Stimulated activated CD8-positive, alpha-beta memory T cell treated with anti-CD3 and anti-CD28 coated beads, Interleukin-7, amount 100 ng/mL, for 48 hours (primary cell): ENCODE results near the gene CPSF3.

ENCODE experiments used
- DNase-seq, 2 donors: peaks; one replicate each; pipeline ENCODE4 v3.0.0-alpha.2; 2020; ENCODE audit warnings: low read depth in 1 of 2; ENCODE audit errors: extremely low read depth in 1 of 2

Gene CPSF3

GRCh38 chr2:9462886-9463697 lies 39.6 kb downstream of the CPSF3 start:
- DNase-seq, result no peak

DNA sequence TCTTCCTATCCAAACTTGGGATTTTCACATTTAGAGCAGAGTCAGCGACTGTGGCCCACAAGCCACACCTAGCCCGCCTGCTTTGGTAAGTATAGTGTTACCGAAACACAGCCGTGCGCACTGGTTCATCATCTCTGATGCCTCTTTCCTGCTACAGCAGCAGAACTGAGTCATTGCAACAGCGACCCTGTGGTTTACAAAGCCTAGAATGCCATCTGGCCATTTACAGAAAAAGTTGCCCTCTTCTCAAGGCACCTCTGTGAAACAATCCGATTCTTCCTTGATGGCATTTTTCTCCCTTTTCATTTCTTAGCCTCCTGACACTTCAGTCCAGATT lies 40.2 kb downstream of the CPSF3 start:
- DNase-seq, result no peak

DNA sequence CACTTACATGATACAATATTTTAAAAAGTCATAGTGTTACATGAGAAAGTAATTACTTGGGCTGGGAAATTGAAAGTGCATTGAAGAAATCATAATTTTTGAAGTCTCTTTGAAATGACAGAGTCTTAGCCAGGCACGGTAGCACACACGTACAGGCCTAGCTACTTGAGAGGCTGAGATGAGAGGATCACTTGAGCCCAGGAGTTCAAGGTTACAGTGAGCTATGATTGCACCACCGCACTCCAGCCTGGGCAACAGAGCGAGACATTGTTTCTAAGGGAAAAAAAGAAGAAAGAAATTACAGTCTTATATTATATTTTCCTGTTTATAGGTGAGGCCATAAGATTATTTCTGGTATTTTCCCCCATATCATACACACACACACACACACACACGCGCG lies 41.7 kb downstream of the CPSF3 start:
- no peak for DNase-seq

DNA sequence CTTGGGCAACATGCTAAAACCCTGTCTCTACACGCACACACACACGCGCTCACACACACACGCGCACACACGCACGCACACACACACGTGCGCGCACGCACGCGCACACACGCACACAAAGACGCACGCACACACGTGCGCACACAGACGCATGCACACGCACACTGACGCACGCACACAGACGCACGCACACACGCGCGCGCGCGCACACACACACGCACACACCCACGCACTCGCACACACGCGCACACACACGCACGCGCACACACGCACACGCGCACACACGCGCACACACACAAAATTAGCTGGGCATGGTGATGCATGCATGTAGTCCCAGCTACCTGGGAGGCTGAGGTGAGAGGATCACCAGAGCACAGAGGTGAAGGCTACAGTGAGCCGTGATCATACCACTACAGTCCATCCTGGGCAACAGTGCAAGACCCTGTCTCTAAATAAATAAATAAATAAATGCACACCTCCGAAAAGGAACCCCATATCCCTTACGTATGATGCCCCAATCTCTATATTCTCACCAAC lies 42.8 kb downstream of the CPSF3 start:
- DNase-seq, result no peak

GRCh38 chr2:9467687-9468086 lies 44.2 kb downstream of the CPSF3 start:
- DNase-seq, result no peak

- no peak for DNase-seq
Measured at GRCh38 chr2:9471206-9471605, 47.8 kb downstream of the CPSF3 start.

GRCh38 chr2:9472511-9472910 lies 49.1 kb downstream of the CPSF3 start:
- no peak for DNase-seq

DNA sequence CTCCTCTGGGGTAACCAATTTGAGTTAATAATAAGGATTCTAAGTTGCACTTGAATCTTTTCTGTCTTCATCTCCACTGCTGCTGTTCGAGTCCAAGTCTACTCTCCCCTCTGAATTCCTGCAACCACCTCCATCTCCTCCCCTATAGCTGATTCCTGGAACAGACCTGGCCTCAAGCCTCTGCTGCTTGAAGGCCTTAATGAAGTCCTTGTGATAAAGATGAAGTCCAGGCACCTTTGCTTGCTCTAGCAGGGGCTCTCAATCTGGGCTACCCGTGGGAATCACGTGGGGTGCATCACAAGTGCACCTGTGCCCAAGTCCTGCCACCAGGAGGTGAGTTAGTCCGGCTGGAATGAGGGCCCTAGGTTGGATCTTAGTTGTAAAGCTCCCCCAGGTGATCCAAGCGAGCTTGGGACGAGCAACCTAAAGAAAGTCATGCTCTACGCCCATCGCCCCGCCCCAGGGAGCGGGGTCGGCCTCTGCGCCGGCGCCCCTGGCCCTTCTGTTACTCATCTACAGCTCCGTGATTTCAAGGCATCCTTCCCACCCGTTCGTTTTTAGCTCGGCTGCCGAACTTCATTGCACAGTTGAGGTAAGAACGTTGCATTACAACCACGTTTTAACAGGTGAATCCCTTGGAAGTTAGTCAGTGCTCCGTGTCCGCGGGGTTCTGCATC lies 50.0 kb downstream of the CPSF3 start:
- DNase-seq, result peak in 1 of 2 donors; percentile 4

- peak; percentile 30 to 48 for DNase-seq
Measured at GRCh38 chr2:9473985-9474360, 50.5 kb downstream of the CPSF3 start.

DNA sequence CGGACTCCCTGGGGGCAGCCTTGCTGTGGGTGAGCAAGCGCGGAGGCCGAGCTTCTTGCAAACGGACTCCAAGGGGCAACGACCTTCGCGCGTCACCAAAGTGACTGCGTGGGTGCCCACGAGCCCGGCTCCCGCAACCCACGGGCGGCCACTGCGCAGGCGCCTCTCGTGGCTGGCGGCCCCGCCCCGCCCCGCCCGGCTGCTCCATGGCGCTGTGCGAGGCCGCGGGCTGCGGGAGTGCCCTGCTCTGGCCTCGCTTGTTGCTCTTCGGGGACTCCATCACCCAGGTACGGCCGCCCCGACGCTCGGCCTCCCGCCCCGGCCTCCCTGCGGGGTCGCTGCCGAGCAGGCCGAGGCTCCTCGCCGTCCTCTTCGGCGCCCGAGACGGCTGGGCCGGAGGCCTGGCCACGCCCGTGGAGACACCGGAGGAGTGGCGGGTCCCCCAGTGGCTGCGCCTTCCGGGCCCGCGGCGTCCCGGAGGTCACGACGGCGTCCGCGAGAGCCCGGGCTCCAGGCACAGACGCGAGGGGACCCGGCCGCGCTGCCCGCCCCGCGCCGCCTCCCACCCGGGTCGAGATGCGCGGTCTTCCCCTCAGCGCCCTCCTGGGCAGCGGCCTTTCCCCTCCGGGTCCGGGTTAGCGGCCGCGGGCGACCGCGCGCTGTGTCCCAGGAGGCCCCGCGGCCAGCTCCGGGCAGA lies 51.1 kb downstream of the CPSF3 start, which contains the start of gene IAH1:
Gene IAH1 (plus strand): TSS at position 191 of the 697 bp plus-strand sequence. CDS start 16 bp downstream, at position 207.
- DNase-seq, result peak; percentile 41 to 49

GRCh38 chr2:9477914-9478313 lies 54.5 kb downstream of the CPSF3 start:
- no peak for DNase-seq

DNA sequence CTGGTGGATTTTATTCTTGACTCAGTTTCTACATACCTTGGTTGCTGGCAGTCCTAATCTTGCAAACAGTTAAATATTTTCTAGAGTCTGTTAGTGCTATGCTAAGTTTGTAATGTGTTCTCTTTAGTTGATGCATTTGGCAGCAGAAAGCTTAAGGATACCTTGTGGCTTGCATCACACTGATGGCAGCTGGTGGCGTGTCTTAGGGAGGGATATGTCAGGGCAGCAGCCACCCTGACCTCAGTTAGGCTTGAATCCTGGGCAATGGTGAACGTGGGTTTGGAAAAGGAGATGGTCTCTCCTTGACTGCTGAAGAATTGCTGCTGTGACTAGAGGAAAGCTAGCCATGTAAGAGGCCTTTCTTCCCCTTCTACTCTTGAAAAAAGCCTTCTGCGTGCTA lies 55.1 kb downstream of the CPSF3 start:
- no peak for DNase-seq

DNA sequence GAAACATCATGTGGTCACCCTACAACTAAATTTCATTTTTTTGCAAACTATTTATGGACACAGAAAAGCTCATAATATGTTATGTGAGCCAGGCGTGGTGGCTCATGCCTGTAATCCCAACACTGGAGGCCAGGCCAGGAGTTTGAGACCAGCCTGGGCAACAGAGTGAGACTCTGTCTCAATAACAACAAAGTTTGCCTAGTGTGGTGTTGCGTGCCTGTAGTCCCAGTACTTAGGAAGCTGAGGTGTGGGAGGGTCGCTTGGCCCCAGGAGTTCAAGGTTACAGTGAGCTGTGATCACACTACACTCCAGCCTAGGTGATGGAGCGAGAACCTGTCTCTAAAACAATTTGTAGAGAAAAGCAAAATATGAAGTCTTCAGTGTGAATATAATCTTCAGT lies 56.7 kb downstream of the CPSF3 start:
- DNase-seq, result no peak

DNA sequence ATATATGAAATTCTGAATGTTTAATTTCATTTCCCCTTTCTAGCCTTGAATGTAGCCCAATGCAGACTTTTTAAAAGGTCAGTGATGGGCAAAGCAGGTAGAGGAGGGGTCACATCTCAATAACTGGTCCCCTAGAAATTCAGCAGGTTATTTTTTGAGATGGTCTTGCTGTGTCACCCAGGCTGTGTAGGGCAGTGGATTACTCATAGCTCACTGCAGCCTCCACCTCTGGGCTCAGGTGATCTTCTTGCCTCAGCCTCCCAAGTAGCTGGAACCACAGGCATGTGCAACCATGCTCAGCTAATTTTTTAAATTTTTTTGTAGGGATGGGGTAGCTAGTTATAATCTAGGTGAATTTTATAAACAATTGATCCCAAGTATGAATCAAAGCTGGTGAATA lies 59.7 kb downstream of the CPSF3 start:
- DNase-seq, result no peak

DNA sequence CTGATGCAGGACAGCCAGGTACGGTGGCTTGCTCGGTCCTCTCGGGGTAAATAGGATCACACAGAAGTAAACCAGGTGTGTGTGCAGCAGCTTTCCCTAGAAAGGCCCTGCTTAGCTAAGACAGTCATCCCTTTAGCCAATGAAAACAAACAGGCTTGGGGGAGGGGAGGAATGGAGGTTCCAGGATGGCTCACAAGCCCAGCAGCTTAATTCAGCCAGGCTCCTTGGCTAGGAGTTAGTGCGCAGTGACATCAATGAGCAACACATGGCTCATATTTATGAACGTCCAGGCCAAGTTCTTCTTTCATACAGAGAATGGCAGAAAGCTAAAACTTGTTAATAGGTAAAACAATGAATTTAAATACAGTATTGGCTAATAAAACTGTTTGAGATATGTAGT lies 61.1 kb downstream of the CPSF3 start:
- no peak for DNase-seq

DNA sequence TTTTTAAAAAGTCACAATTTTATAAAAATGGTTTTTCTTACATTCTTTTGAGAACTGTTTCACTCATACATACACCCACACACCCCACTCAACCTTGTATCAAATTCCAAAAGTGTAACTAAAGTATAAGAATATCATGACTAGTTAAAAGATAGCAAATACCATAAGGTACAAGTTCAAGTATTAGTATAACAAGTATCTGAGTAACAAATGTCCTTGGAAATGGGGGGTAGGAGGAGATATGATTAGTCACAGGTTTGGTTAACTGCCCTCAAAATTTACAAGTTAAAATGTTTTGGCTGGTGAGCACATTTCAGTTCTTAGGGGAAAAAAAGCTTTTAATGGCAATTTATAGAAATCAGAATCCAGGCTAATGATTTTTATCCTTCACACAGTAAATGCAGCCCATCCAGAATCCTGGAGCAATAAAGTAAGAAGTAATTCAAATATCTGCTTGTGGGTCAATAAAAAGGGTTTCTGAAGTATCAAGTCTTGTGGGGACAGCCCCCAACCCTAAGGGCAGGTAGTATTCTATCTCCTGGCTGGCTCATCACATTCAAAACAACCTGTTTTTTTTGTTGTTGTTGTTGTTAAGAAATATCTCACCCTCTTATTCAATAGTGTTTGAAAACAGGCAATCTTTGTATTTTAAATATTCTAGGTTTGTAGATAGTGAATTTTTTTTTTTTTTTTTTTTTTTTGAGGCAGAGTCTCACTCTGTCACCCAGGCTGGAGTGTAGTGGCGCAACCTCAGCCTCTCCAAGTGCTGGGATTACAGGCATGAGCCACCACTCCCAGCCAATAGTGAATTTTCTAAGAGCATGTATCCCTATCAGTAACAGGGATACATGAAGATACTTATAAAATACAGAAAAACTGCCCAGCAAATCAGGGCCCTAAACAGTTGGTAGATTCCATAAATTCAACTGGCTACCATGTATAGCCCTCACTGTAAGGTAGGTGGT lies 65.4 kb downstream of the CPSF3 start:
- DNase-seq, result no peak

GRCh38 chr2:9490789-9491188 lies 67.3 kb downstream of the CPSF3 start:
- DNase-seq, result no peak

- DNase-seq, result no peak
Measured at GRCh38 chr2:9492927-9493326, 69.5 kb downstream of the CPSF3 start.

DNA sequence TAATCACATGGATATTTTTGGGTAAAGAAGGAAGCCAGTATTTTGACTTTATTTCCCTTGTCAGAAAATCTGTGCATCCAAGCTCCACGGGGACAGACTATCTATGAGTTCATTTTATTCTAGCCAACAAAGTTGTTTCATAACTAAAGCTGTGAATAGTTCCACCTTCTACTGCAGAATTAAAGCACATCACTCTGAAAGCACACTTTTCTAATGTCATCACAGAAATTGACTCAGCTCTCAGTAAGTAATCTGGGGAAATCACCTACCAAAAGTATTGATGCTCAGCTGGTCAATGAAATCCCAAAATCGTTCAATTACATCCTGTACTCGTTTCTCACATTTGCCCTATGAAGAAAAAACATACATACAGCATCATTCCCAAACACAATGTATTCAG lies 70.0 kb downstream of the CPSF3 start:
- no peak for DNase-seq

GRCh38 chr2:9494081-9494480 lies 70.6 kb downstream of the CPSF3 start:
- no peak for DNase-seq
